Transverse colon (tissue), 4 donors: Measurements from ENCODE around the gene CMTM2. TPM values are rescaled to one million over a fixed set of nuclear protein-coding genes. Genes with fewer than 3 reads are reported as not detected.

Experiments
- DNase-seq: peaks from one replicate; pipeline ENCODE4 v3.0.0-alpha.2; 2019
- H3K27ac ChIP-seq, 4 donors: fragments of 200-600 bp; sonication (generic); 2 replicates each; pipeline ENCODE4 v1.5.1; 2016 to 2018; ENCODE audit warnings: inconsistent platforms in 4 of 4
- H3K27me3 ChIP-seq: fragments of 200-600 bp; sonication (generic); 2 replicates; pipeline ENCODE4 v1.5.1; 2017; ENCODE audit warnings: inconsistent platforms
- H3K36me3 ChIP-seq, 4 donors: fragments of 200-600 bp; sonication (generic); 2 replicates each; pipeline ENCODE4 v1.5.1; 2017 to 2019; ENCODE audit warnings: inconsistent platforms in 4 of 4
- H3K4me1 ChIP-seq, 4 donors: fragments of 200-600 bp; sonication (generic); 2 replicates each; pipeline ENCODE4 v1.5.1; 2017 to 2020; ENCODE audit warnings: inconsistent platforms in 4 of 4
- H3K4me3 ChIP-seq, 4 donors: fragments of 200-600 bp; sonication (generic); 1 replicate in 1 of 4; 2 replicates in 3 of 4; pipeline versions ENCODE4 v1.5.1 to v1.6.1; 2017 to 2019; ENCODE audit warnings: inconsistent platforms in 4 of 4
- H3K9me3 ChIP-seq, 2 donors: fragments of 200-600 bp; sonication (generic); 2 replicates each; pipeline ENCODE4 v1.5.1; 2017 to 2019; ENCODE audit warnings: inconsistent platforms in 2 of 2
- CTCF ChIP-seq, 5 experiments: fragments of 200-600 bp in 3 of 5; fragments of 450-650 bp in 2 of 5; sonication (generic) in 3 of 5; IDR thresholded peaks; 1 replicate in 2 of 5; 2 replicates in 3 of 5; pipeline ENCODE4 v1.5.1; 2016 to 2017; ENCODE audit warnings: antibody characterized with exemption in 5 of 5, inconsistent platforms in 3 of 5, mild to moderate bottlenecking in 2 of 5, moderate library complexity in 1 of 5
- EP300 ChIP-seq: sonication (generic); formaldehyde crosslinking; IDR thresholded peaks from one replicate; pipeline ENCODE4 v1.6.1; 2017; ENCODE audit warnings: antibody characterized with exemption, low read depth
- POLR2A ChIP-seq: fragments of 450-650 bp; IDR thresholded peaks from one replicate; pipeline ENCODE4 v1.6.1; 2016; ENCODE audit warnings: antibody characterized with exemption, mild to moderate bottlenecking, moderate library complexity
- POLR2AphosphoS5 ChIP-seq, 3 donors: sonication (generic); formaldehyde crosslinking; IDR thresholded peaks; one replicate each; pipeline ENCODE4 v1.6.1; 2016; ENCODE audit warnings: antibody characterized with exemption in 3 of 3
- WGBS, 2 donors: methylation state at CpG; one replicate each; pipeline ENCODE4 v1.1.5; 2018; ENCODE audit warnings: low coverage in 1 of 2; 5-methylcytosine and 5-hydroxymethylcytosine counted together
- in situ Hi-C, 4 donors: fragments of 200-750 bp; cut with MboI; loops; one replicate each; pipeline versions ENCODE4 v1.15.0 to v1.15.1; 2017; ENCODE audit warnings: low sequenced_read_pairs in 3 of 4, low pct_ligation_motif_present in 1 of 4, low pct_unique_long_range_greater_than_20kb in 1 of 4
- intact Hi-C: fragments of 100-400 bp; cut with DNase I; formaldehyde crosslinking; loops from one replicate; pipeline ENCODE4 v1.15.1; 2023; ENCODE audit warnings: low total_unique reads
- total RNA-seq, 4 donors: library from RNA; depleted of rRNA; stranded (reverse); fragments of >200 nt; gene quantifications; one replicate each; pipeline ENCODE4 v1.1.0, GENCODE V29; 2016

The CMTM2 gene
- total RNA-seq, 4 donors from 2014 or later: 0.48 TPM; not detected in 3

- WGBS, 2 donors: 70 to 71% methylated on average over 10 to 12 of the region's 12 CpGs
- no peak for TF ChIP-seq POLR2AphosphoS5 (IDR thresholded peaks at IDR 0.05)
- no peak for TF ChIP-seq CTCF (IDR thresholded peaks at IDR 0.05)
- no peak for TF ChIP-seq POLR2A
- no peak for TF ChIP-seq EP300
- H3K27ac ChIP-seq: peak overlapping the region in 1 of 4 donors; percentile 49
- H3K36me3 ChIP-seq: peaks cover 0 to 7% (median 0%) of the 10 kb centered on the region in 4 donors
- in situ Hi-C loops (loop anchor here in 1 of 4 donors (25.0 kb wide), 1 partner anchor 207 kb away; no protein-coding TSS in a partner anchor), intact Hi-C loops (no loop called here)
- no peaks in the 10 kb centered on the region for H3K9me3 ChIP-seq
- peaks cover 0 to 7% (median 2%) of the 10 kb centered on the region in 4 donors for H3K4me1 ChIP-seq
- no peak for DNase-seq
- H3K27me3 ChIP-seq: no peaks in the 10 kb centered on the region
- H3K4me3 ChIP-seq: no peak overlapping the region
Observed at GRCh38 chr16:66619534-66620428, 40.5 kb downstream of the CMTM2 start.

GRCh38 chr16:66620429-66620795, 41.1 kb downstream of the CMTM2 start:
- TF ChIP-seq POLR2A (no peak), POLR2AphosphoS5 (IDR thresholded peaks at IDR 0.05) (no peak), CTCF (IDR thresholded peaks at IDR 0.05) (no peak), EP300 (no peak)
- peaks cover 0 to 7% (median 2%) of the 10 kb centered on the region in 4 donors for H3K4me1 ChIP-seq
- H3K27ac ChIP-seq: no peak overlapping the region
- intact Hi-C loops (no loop called here), in situ Hi-C loops (loop anchor here in 1 of 4 donors (25.0 kb wide), 1 partner anchor 208 kb away; no protein-coding TSS in a partner anchor)
- DNase-seq: no peak
- H3K27me3 ChIP-seq: no peaks in the 10 kb centered on the region
- no peak overlapping the region for H3K4me3 ChIP-seq
- no peaks in the 10 kb centered on the region for H3K9me3 ChIP-seq
- H3K36me3 ChIP-seq: peaks cover 0 to 7% (median 0%) of the 10 kb centered on the region in 4 donors
- WGBS, 2 donors: 85% methylated on average over 8 of the region's 8 CpGs; no CpG with 5 or more reads in 1 of the 2 donors

- no peak for TF ChIP-seq CTCF (IDR thresholded peaks at IDR 0.05)
- no peak for TF ChIP-seq EP300
- TF ChIP-seq POLR2AphosphoS5 (IDR thresholded peaks at IDR 0.05): no peak
- TF ChIP-seq POLR2A: no peak
- Histone ChIP-seq H3K4me3 (no peak overlapping the region), H3K27me3 (no peaks in the 10 kb centered on the region), H3K9me3 (no peaks in the 10 kb centered on the region), H3K4me1 (peaks cover 0 to 7% (median 2%) of the 10 kb centered on the region in 4 donors), H3K36me3 (peaks cover 0 to 7% (median 0%) of the 10 kb centered on the region in 4 donors), H3K27ac (no peak overlapping the region)
- no peak for DNase-seq
- intact Hi-C loops: no loop called here
- in situ Hi-C loops: loop anchor here in 1 of 4 donors (25.0 kb wide), 1 partner anchor 210 kb away; no protein-coding TSS in a partner anchor
- 95 to 97% methylated on average over 5 to 14 of the region's 14 CpGs for WGBS, 2 donors
Observed at GRCh38 chr16:66621973-66622372, 42.7 kb downstream of the CMTM2 start.

- H3K4me3 ChIP-seq: no peak overlapping the region
- TF ChIP-seq EP300 (no peak), POLR2AphosphoS5 (IDR thresholded peaks at IDR 0.05) (no peak), POLR2A (no peak)
- peaks cover 0 to 7% (median 2%) of the 10 kb centered on the region in 4 donors for H3K4me1 ChIP-seq
- H3K27ac ChIP-seq: no peak overlapping the region
- in situ Hi-C loops (loop anchor here in 1 of 4 donors (25.0 kb wide), 1 partner anchor 211 kb away; no protein-coding TSS in a partner anchor), intact Hi-C loops (no loop called here)
- H3K36me3 ChIP-seq: peaks cover 0 to 7% (median 0%) of the 10 kb centered on the region in 4 donors
- WGBS, 2 donors: 40 to 73% methylated on average over 1 to 3 of the region's 3 CpGs
- no peak for DNase-seq
- H3K27me3 ChIP-seq: no peaks in the 10 kb centered on the region
- H3K9me3 ChIP-seq: no peaks in the 10 kb centered on the region
Observed at GRCh38 chr16:66622863-66623262, 43.6 kb downstream of the CMTM2 start.
